Measurements from ENCODE around the gene MXRA8. TPM values are rescaled to one million over a fixed set of nuclear protein-coding genes. Genes with fewer than 3 reads are reported as not detected.

Gene MXRA8
- total and polyA plus RNA-seq, 2 experiments from 2014 or later: 155 to 242 TPM

GRCh38 chr1:1314237-1314586 lies 44.1 kb downstream of the MXRA8 start:
- H3K79me2 ChIP-seq: peaks cover 44% of the 10 kb centered on the region

GRCh38 chr1:1313500-1314236 lies 44.7 kb downstream of the MXRA8 start:
- no peak for DNase-seq (ENCODE audit: low spot score)
- Histone ChIP-seq H3K9me3 (ENCODE audit: low read depth) (no peaks in the 10 kb centered on the region), H2AFZ (no peak overlapping the region), H3K27ac (no peak overlapping the region), H3K27me3 (no peaks in the 10 kb centered on the region), H3K9me2 (replicated peaks; ENCODE audit: insufficient read depth) (no peaks in the 10 kb centered on the region), H3K36me3 (replicated peaks; ENCODE audit: insufficient read depth, low read depth) (no peaks in the 10 kb centered on the region), H3K4me1 (ENCODE audit: insufficient read depth) (peaks cover 17% of the 10 kb centered on the region), H3K4me3 (no peak overlapping the region), H3K4me2 (no peak overlapping the region), H3K79me2 (peaks cover 44% of the 10 kb centered on the region), H4K20me1 (ENCODE audit: insufficient read depth, poor library complexity, severe bottlenecking) (peaks cover 4% of the 10 kb centered on the region)
- WGBS (ENCODE audit: low lambda C conversion rate, missing lambda C conversion rate): 94% methylated on average over 35 of the region's 37 CpGs
- no peak for TF ChIP-seq EZH2phosphoT487 (IDR thresholded peaks at IDR 0.05; ENCODE audit: low read depth, severe bottlenecking, unreplicated experiment)
- no peak for TF ChIP-seq CTCF (IDR thresholded peaks at IDR 0.05; ENCODE audit: poor library complexity)
- TF ChIP-seq EZH2 (IDR thresholded peaks at IDR 0.05; ENCODE audit: borderline replicate concordance): no peak

More at GRCh38 chr1:1314237-1314586, 44.1 kb downstream of the MXRA8 start:
- WGBS (ENCODE audit: low lambda C conversion rate, missing lambda C conversion rate): 98% methylated on average over 15 of the region's 15 CpGs
- TF ChIP-seq EZH2phosphoT487 (IDR thresholded peaks at IDR 0.05; ENCODE audit: low read depth, severe bottlenecking, unreplicated experiment): no peak
- TF ChIP-seq CTCF (IDR thresholded peaks at IDR 0.05; ENCODE audit: poor library complexity): no peak
- TF ChIP-seq EZH2 (IDR thresholded peaks at IDR 0.05; ENCODE audit: borderline replicate concordance): no peak
- Histone ChIP-seq H3K4me1 (ENCODE audit: insufficient read depth) (peaks cover 15% of the 10 kb centered on the region), H2AFZ (no peak overlapping the region), H3K4me3 (no peak overlapping the region), H3K9me2 (replicated peaks; ENCODE audit: insufficient read depth) (no peaks in the 10 kb centered on the region), H3K4me2 (no peak overlapping the region), H3K27ac (no peak overlapping the region), H3K27me3 (no peaks in the 10 kb centered on the region), H3K9me3 (ENCODE audit: low read depth) (no peaks in the 10 kb centered on the region), H4K20me1 (ENCODE audit: insufficient read depth, poor library complexity, severe bottlenecking) (peaks cover 4% of the 10 kb centered on the region), H3K36me3 (replicated peaks; ENCODE audit: insufficient read depth, low read depth) (no peaks in the 10 kb centered on the region)
- DNase-seq (ENCODE audit: low spot score): no peak

GRCh38 chr1:1312450-1313314 lies 45.7 kb downstream of the MXRA8 start:
- Histone ChIP-seq H3K9me2 (replicated peaks; ENCODE audit: insufficient read depth) (no peaks in the 10 kb centered on the region), H3K9me3 (ENCODE audit: low read depth) (no peaks in the 10 kb centered on the region), H3K36me3 (replicated peaks; ENCODE audit: insufficient read depth, low read depth) (no peaks in the 10 kb centered on the region), H4K20me1 (ENCODE audit: insufficient read depth, poor library complexity, severe bottlenecking) (peaks cover 4% of the 10 kb centered on the region), H3K4me1 (ENCODE audit: insufficient read depth) (peaks cover 12% of the 10 kb centered on the region), H3K79me2 (peaks cover 40% of the 10 kb centered on the region), H3K4me3 (no peak overlapping the region), H3K4me2 (no peak overlapping the region), H2AFZ (no peak overlapping the region), H3K27me3 (no peaks in the 10 kb centered on the region), H3K27ac (no peak overlapping the region)
- no peak for DNase-seq (ENCODE audit: low spot score)
- no peak for TF ChIP-seq CTCF (IDR thresholded peaks at IDR 0.05; ENCODE audit: poor library complexity)
- no peak for TF ChIP-seq EZH2 (IDR thresholded peaks at IDR 0.05; ENCODE audit: borderline replicate concordance)
- TF ChIP-seq EZH2phosphoT487 (IDR thresholded peaks at IDR 0.05; ENCODE audit: low read depth, severe bottlenecking, unreplicated experiment): no peak
- WGBS (ENCODE audit: low lambda C conversion rate, missing lambda C conversion rate): 97% methylated on average over 44 of the region's 49 CpGs
